ENCODE measurements around the gene MAGI3.
"Not testable (repeated sequence)": the region's sequence is repeated elsewhere in the genome, so short reads cannot be mapped to it uniquely, and the experiment has no call there.

The MAGI3 gene

GRCh38 chr1:113691184-113691583, 300.9 kb downstream of the MAGI3 start:
- DNase-seq (ENCODE audit: low read depth in 2 of 2): no peak

- DNase-seq (ENCODE audit: low read depth in 2 of 2): no peak
Observed at GRCh38 chr1:113692342-113692741, 302.0 kb downstream of the MAGI3 start.

- no peak for DNase-seq (ENCODE audit: low read depth in 2 of 2)
Observed at GRCh38 chr1:113692824-113693431, 302.6 kb downstream of the MAGI3 start.

GRCh38 chr1:113694910-113695309, 304.6 kb downstream of the MAGI3 start:
- DNase-seq (ENCODE audit: low read depth in 2 of 2): no peak

GRCh38 chr1:113701429-113701828, 311.1 kb downstream of the MAGI3 start:
- DNase-seq (ENCODE audit: low read depth in 2 of 2): no peak

- DNase-seq (ENCODE audit: low read depth in 2 of 2): no peak
Observed at GRCh38 chr1:113714606-113715269, 324.4 kb downstream of the MAGI3 start.

GRCh38 chr1:113717506-113717905, 327.2 kb downstream of the MAGI3 start:
- not testable (repeated sequence) for DNase-seq (ENCODE audit: low read depth in 2 of 2)

- DNase-seq (ENCODE audit: low read depth in 2 of 2): not testable (repeated sequence)
Observed at GRCh38 chr1:113718621-113719020, 328.3 kb downstream of the MAGI3 start.

- no peak for DNase-seq (ENCODE audit: low read depth in 2 of 2)
Observed at GRCh38 chr1:113721010-113721409, 330.7 kb downstream of the MAGI3 start.

- DNase-seq (ENCODE audit: low read depth in 2 of 2): no peak
Observed at GRCh38 chr1:113732802-113733201, 342.5 kb downstream of the MAGI3 start.

- no peak for DNase-seq (ENCODE audit: low read depth in 2 of 2)
Observed at GRCh38 chr1:113734357-113735055, 344.2 kb downstream of the MAGI3 start.

Data from stimulated activated CD4-positive, alpha-beta T cell treated with anti-CD3 and anti-CD28 coated beads, Interleukin-12 subunit alpha, Interleukin-12 subunit beta, amount 100 ng/mL, for 24 hours (primary cell).